G401 (cell line): ENCODE results near the gene UFC1. TPM values are rescaled to one million over a fixed set of nuclear protein-coding genes. Genes with fewer than 3 reads are reported as not detected.
A peak's percentile ranks its signal among the peaks of the same experiment; 100 is the strongest.

Experiments
- DNase-seq: peaks from one replicate; pipeline ENCODE4 v3.0.0-alpha.2; 2015; ENCODE audit warnings: low spot score
- in situ Hi-C: cut with HindIII; loops from 2 replicates; pipeline ENCODE4 v1.10.0; 2016; ENCODE audit warnings: low sequenced_read_pairs, mixed read lengths
- total RNA-seq: library from RNA; depleted of rRNA; stranded (reverse); fragments of >200 nt; shearing (Covaris generic); gene quantifications from 2 replicates; pipeline ENCODE4 v1.2.3, GENCODE V29; 2014

Gene UFC1
- total RNA-seq, 1 experiment from 2014 or later = 70.8 TPM

DNA sequence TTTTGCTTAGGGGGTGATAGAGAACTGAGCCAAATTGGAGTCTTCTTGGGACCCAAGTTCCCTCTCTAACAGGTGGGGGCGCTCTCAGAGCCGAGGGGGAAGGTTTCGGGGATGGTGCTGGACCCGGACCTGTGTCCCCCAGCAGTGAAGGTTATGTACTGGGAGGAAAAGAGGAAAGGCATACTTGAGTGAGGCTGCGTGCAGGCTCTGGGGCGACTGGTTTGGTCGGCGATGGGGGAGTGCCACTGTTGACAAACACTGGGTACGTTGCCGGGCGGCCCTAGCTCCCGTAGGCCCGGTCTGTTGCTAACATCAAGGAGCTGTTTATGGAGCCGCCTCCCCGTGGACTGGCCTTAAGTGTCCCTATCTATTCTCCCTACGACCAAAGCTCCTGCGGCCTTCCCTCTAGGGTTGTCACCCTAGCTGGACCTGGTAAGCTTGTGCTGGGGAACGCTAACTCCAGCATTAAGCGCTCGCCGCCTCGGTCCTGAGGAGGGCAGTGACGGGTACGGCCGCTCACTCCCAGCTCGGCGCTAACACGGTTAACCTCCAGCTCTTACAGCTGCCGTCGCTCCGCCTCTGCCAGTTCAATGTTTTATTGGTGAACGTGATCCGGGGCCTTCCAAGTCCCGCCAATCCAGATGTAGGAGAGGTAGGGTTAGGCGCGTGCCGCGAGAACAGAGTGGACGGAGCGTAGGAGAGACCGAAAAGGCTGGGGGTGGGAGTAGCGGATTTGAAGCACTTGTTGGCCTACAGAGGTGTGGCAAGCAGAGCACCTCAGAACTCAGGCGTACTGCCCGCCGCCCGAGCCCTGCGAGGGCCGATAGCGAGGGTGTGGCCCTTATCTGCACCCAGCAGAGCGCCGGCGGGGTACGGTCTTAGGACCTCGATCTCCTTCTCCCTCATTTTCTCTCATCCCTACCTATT, 12.2 kb downstream of the UFC1 start, which contains the start of gene PPOX:
PPOX (plus strand) TSS at position 685 of the 927 bp plus-strand sequence. CDS start 422 bp downstream, outside the sequence.
- in situ Hi-C loops = no loop called here
- peak; percentile 99 for DNase-seq

DNA sequence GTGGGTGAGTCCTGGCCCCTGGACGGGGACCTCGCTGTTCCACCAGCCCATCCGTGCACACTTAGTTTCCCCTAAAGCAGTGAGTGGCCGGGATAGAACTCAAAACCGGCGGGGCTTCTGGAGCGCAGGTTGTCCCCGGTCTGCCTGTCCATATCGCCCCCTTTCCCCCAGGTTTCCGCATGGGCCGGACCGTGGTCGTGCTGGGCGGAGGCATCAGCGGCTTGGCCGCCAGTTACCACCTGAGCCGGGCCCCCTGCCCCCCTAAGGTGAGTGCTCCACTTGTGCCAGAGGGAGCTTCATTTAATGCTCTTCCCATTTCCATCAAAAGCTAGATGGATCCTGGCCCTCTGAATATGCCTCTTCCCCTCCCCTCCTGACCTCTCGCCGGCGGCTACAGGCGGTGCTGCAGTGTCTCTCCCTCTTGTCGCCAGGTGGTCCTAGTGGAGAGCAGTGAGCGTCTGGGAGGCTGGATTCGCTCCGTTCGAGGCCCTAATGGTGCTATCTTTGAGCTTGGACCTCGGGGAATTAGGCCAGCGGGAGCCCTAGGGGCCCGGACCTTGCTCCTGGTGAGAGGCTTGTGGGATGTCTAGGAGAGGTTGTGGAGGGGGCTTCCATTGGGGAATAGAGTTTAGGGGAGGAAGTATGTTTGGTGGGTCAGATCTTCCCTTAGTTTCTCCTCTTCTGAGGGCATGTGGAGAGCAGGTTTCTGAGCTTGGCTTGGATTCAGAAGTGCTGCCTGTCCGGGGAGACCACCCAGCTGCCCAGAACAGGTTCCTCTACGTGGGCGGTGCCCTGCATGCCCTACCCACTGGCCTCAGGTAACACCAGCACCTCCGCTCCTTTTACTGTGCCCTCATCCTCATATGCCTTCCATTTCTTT, 13.1 kb downstream of the UFC1 start:
- DNase-seq = peak; percentile 16

DNA sequence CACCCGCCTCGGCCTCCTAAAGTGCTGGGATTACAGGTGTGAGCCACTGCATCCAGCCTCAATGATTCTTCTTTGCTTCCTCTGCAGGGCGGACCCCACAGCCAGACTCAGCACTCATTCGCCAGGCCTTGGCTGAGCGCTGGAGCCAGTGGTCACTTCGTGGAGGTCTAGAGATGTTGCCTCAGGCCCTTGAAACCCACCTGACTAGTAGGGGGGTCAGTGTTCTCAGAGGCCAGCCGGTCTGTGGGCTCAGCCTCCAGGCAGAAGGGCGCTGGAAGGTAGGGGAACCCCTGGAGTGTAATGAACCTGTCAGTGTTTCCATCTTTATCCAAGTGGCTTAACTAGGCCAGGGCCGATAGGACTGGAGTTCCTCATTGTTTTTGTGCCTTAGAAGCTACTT, 15.1 kb downstream of the UFC1 start:
- in situ Hi-C loops = no loop called here
- no peak for DNase-seq

More for the DNA sequence above, 13.1 kb downstream of the UFC1 start:
- in situ Hi-C loops = no loop called here

DNA sequence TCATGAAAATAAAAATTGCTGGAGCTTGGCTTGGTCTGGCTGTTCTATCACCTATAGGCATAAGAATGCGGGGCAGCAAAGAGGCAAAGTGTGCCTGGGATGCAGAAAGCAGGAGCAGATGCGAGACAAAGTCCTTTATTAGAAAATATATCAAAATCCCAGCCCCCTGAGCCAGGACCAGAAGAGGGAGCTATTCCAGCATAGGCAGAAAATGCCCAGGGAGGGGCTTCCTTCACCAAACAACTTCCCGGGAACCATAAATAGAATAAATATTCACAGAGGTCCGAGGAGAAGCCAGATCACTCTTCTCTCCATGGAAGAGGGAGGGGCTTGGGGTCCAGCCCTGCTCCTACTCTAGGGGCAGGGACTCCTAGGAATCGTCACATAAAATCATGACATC, 17.4 kb downstream of the UFC1 start:
- no peak for DNase-seq
- in situ Hi-C loops = no loop called here

DNA sequence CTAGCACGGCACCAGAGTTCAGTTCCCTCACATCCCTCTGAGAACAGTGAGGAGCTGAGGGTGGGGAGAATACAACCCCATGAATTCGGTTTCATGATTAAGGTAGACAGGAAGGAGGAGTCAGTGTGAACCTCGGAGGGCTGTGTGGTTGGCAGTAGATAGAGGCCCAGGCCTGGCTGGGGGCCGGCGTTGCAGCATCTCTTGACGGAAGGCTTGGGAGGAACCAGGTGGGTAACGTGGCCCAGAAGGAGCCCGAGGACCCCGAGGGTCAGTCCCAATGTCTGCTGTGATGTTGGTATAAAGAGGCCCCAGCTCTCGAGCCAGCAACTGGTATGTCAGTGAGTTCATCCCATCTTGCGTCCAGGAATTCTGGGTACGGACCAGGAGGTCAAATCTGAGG, 17.9 kb downstream of the UFC1 start:
- in situ Hi-C loops = no loop called here
- no peak for DNase-seq

DNA sequence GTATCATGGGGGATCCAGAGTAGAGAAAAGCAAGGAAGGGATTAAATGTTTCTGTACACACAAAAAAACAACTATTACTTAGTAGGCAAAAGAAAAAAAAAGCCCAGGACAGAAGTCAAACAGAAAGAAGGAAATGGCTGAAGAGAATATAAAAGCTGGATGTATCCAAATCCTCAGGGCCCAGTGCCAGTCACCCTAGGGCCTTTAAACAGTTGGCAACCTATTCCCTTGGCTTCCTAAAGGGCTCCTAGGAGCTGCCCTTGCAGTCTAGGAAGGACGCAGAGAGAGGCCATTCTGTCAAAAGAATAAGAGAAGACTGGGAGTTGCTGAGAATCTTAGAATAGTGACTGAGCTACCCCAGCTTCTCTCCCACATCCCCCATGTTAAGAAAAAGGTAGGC, 18.6 kb downstream of the UFC1 start:
- no peak for DNase-seq
- in situ Hi-C loops = no loop called here

DNA sequence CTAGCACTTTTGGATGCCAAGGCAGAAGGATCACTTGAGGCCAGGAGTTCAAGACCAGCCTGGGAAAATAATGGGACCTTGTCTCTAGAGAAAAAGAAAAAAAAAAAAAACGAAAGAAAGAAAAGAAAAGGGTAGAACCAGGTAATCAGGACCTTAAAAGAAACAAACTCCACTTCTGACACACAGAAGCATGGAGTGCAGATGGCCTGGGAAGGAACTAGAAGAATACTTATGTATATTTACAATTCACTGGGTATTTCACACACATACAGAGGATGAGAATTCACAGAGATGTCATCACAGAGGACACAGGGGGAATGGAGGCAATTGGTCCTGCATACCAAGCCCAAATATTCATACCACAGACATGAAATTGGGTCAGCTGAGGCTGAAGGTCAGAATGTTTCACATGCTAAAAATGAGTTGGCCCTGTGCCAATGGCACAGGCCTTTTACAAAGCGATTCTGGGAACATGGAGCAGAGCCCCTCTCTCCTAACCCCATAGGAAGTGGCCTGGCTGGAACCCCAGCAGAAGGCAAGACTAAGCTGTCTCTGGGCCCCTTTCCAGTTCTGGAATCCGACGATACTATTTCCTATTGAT, 19.1 kb downstream of the UFC1 start:
- in situ Hi-C loops = no loop called here
- no peak for DNase-seq

DNA sequence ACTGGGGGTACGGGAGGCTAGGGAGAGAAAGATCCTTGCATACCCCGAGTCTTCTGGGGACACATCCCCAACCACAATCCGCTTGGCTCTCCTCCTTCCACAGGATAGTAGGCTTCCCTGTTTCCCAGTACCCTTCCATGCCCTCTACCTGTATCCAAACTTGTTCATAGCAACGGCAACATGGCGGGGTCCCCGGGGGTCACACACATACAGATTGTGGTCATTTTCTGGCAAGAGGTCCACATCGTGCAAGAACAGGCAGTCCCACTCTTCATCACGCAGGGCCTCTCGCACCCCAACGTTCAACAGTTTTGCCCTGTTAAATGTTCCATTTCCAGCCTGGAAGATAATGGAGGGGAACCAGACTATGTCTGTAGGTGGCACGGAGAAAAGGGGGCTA, 19.9 kb downstream of the UFC1 start:
- in situ Hi-C loops = no loop called here
- no peak for DNase-seq

DNA sequence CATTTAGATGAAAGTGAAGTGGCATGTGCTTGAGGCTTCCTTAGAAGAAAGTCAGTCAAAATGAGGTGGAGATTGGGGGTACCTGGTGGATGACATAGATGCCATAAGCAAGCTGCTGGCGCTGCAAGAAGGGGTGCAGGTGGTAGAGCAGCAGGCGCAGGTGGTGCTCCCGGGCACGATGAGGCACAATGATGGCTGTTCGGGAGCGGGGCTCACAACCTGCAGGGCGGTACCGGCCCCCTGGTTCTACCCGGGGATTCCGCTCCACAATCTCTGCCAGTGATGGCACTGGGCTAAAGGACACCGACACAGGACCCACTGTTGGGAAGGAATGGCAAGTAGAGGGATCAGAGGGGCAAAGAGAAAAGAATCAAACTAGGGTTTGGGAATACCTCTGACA, 21.1 kb downstream of the UFC1 start:
- in situ Hi-C loops = no loop called here
- DNase-seq = no peak

DNA sequence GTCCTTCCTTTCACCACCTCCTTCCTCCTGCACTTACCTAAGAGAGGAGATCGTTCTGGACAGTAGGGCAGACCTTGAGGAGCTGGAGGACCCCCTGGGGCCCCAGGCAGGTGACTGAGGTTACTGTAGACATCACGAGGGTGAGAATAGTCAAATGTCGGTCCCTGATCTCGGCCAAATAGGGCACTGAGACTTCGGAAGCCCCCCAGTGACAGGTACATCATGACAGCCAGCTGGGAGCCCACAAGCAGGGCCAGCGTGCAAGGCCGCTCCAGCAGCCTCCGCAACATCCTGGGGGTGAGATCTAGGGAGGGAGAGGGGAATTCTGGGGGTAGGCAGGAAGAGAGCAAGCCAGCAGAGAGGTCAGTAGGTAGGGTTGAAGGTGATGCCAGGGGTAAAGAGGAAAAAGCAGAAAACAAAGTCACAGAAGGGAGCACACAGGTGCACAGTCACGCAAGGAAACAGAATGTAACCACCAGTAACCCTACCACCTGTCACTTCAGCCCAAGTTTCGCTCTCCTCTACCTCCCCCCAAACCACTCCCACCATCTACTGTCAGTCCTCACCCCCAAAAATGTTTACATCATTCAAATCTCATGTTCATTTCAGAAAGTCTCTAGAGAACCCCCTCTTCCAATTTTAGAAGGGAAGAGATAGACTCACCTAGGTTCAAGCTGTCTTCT, 22.1 kb downstream of the UFC1 start:
- no peak for DNase-seq
- in situ Hi-C loops = no loop called here

DNA sequence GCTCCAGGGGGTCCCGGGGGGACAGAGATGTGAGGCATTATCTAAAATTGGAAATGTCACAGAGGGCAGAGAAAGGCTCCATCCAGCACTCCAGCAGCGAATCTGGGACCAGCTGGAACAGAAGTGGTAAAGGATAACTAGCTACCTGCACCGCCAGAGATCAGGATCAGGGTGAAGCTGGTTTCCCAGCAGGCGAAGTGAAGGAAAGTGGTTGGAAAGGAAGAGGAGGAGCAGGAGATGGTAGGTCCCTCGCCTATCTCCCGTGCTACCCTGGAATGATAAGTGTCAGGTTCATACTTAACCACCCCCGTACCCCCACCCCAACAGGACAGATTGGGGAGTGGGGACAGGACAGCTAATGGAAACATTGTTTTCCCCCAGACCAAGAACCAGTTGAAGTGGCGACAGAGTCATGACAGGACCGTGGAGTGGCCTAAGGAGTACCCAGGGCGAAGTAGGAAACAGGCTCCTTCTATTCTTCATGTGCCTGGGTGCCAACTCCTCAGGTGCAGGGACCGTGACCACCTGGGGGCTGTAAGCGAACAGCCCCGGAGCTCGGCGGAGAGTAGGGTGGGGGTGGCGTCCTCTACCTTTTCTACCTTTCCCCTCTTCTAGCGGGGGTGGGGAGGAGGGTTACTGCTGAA, 22.8 kb downstream of the UFC1 start:
- DNase-seq = no peak
- in situ Hi-C loops = no loop called here

DNA sequence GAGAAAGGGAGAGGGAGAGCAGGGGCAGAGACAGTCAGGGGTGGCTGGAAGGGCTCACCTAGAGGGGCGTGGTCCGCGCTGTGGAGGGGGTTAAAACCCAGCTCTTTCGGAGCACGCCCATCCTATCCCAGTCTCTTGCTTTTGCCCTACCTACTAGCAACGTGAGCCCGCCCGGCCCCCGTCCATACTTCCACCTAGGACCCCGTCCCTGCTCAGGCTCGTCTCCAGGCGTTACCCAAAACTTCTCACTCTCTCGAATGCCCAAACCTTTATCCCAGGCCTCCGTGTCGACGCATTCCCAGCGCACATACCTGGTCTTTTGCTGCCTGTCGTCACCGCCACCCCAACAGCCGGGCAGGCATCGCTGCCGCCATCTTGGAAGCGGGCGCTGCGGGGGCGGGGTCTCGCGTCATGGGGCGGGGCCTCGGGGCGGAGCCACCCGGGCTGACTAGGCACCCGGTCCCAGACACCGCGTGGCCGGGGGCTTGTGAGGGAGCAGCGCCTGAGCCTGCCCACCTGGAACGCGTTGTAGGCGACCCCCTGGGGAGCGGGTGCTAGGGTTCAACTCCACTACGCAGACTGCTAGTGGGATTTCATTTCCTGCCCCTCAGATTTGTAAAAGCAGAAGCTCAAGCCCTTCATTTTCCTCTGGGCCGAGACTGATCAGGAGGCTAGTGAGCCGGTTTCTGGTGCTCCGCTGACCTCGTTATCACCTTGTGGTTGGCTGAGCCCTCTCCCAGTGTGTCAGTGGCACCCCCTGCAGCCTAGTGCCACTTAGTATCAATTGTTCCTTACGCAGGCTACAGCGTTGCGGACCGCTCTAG, 23.5 kb downstream of the UFC1 start, which contains the start of gene B4GALT3:
B4GALT3 (minus strand) TSS at position 396 of the 824 bp plus-strand sequence. CDS start 1,447 bp downstream, outside the sequence.
- in situ Hi-C loops = no loop called here

DNA sequence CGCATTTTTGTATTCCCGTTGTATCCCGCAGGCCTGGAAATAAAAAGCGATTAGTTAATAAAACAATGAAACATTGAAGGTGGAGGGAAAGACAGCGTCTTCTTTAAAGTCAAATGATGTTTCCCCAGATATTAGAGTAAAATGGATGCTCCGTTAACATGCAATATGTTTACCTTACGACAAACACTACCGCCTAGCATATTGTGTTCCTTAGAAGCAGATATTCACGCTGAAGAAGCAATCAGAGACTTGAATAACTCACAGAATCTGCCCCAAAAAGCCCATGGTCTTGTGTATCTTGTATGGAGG, 24.1 kb downstream of the UFC1 start:
- in situ Hi-C loops = no loop called here
- DNase-seq = no peak

More for the DNA sequence above, 23.5 kb downstream of the UFC1 start, which contains the start of gene B4GALT3:
- peak; percentile 86 for DNase-seq

DNA sequence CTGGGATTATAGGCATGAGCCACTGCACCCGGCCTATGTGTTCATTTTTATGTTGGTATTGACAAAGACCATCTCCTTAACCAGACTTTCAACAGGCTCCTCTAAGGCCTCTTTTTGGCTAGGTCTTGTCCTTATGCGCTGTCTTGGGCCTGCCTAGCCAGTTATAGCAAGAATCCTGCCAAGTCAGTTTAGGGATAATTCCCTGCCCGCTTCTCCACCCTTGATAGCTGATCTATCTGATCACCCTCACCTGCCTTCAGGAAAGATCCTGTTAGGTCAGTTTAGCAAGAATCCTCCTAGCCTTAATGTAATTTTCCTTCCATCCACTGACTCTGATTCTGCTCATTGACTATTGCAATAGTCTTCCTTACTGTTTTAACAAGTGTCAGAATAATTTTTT, 25.9 kb downstream of the UFC1 start:
- DNase-seq = no peak
- in situ Hi-C loops = no loop called here

DNA sequence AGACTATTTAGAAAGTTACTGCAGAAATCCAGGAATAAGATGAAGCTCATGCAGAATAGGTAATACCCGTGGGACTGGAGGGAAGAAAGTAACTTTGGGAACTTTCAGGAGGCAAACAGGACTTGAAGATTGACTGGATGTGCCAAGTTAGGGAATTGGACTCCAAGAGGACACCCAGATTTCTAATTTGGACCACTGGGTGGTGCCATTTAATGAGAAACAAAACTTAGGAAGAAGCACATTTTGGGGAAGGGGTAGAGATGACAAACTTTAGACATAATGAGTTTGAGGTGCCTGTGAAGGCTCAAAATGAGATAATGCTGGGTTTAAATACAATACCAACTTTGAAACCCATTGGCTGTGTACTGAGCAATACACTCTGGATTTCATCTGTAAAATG, 26.9 kb downstream of the UFC1 start:
- no peak for DNase-seq
- in situ Hi-C loops = no loop called here

DNA sequence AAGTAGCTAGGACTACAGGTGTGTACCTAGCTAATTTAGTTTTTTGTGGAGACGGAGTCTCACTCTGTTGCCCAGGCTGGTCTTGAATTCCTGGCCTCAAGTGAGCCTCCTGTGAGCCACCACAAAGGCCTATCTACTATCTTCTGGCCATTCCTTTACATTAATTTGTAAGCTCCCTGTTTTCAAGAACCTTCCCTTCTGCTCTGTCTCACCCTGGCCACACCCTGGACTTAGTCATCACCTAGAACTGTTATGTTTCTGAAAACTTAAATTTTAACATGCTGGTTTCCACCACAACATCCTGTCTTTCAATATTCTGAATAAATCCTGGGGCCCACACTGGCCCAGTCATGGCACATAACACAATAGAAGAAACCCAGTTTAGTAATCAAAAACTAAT, 28.4 kb downstream of the UFC1 start:
- in situ Hi-C loops = no loop called here
- DNase-seq = no peak

DNA sequence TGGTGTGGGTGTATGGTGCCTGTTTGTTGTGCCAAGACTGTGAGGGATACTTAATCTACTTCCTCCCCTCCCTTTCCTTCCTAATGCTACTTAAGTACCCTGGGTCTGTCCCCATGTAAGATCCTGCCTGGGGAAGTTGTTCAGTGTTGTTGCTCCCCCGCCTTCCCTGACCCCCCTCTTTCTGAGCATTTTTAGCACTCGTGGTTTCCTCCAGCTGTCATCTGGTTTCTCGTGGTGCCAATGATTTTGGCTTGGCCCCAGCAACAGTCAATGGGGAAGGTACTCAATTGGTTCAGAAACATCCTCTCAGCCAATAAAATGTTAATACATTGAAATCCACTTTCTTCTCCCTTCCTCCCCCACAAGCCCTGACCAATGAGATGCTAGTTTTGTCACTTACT, 31.5 kb downstream of the UFC1 start:
- in situ Hi-C loops = no loop called here

More for the DNA sequence above, 31.5 kb downstream of the UFC1 start:
- peak; percentile 70 for DNase-seq
